Measurements from ENCODE around the gene SUSD6. TPM values are rescaled to one million over a fixed set of nuclear protein-coding genes. Genes with fewer than 3 reads are reported as not detected.

Gene SUSD6
- total and polyA plus RNA-seq, 2 donors (not counting 1 experiment from before 2014, with no cell fraction given), result 62.3 to 97.8 TPM

GRCh38 chr14:69755296-69755695 is 143.9 kb downstream of the SUSD6 start:
- Histone ChIP-seq H3K9me3 (ENCODE audit: control extremely low read depth in 1 of 3, control insufficient read depth in 2 of 3, insufficient read depth in 1 of 3, low read length in 2 of 3) (no peaks in the 10 kb centered on the region), H3K79me2 (ENCODE audit: control insufficient read depth, insufficient read depth, low read length) (no peaks in the 10 kb centered on the region), H3K27me3 (replicated peaks in 1 of 4; ENCODE audit: control extremely low read depth in 1 of 4, control insufficient read depth in 3 of 4, insufficient read depth in 4 of 4, low read length in 3 of 4) (no peaks in the 10 kb centered on the region), H3K4me2 (replicated peaks; ENCODE audit: low read depth, low read length, poor library complexity, severe bottlenecking) (no peak overlapping the region), H4K20me1 (ENCODE audit: control insufficient read depth, insufficient read depth, low read length, poor library complexity, severe bottlenecking) (no peaks in the 10 kb centered on the region), H3K27ac (ENCODE audit: low read length in 2 of 2) (no peak overlapping the region), H3K36me3 (replicated peaks in 1 of 2; ENCODE audit: control extremely low read depth in 1 of 2, control insufficient read depth in 1 of 2, extremely low read depth in 1 of 2, insufficient read depth in 2 of 2, low read length in 1 of 2) (no peaks in the 10 kb centered on the region), H2AFZ (ENCODE audit: insufficient read depth, low read depth, low read length, poor library complexity, severe bottlenecking) (no peak overlapping the region), H3K4me3 (ENCODE audit: control extremely low read depth in 1 of 5, extremely low read depth in 1 of 5, insufficient read depth in 1 of 5, low read depth in 2 of 5, low read length in 4 of 5) (no peak overlapping the region), H3K4me1 (ENCODE audit: control insufficient read depth in 2 of 2, insufficient read depth in 2 of 2, low read length in 2 of 2) (no peaks in the 10 kb centered on the region), H3K9ac (ENCODE audit: low read length) (no peak overlapping the region)
- no peak overlapping the region for H3K4me3 Mint-ChIP-seq
- POLR2A ChIA-PET, result no interaction called here
- DNase-seq (no peak), ATAC-seq (ENCODE audit: low read depth) (no peak)
- TF ChIP-seq EZH2 (IDR thresholded peaks at IDR 0.05; ENCODE audit: borderline replicate concordance, insufficient read depth, low read depth, low read length, poor library complexity, severe bottlenecking), result no peak
- no peak for TF ChIP-seq CTCF (IDR thresholded peaks at IDR 0.05)
- CTCF ChIA-PET, result no interaction called here
- H3K27me3 Mint-ChIP-seq, result no peaks in the 10 kb centered on the region
- no peak overlapping the region for H3K27ac Mint-ChIP-seq
- no peaks in the 10 kb centered on the region for H3K9me3 Mint-ChIP-seq (ENCODE audit: insufficient read depth)
- peaks cover 7% of the 10 kb centered on the region for H3K4me1 Mint-ChIP-seq
- intact Hi-C loops (cut with micrococcal nuclease), result no loop called here

DNA sequence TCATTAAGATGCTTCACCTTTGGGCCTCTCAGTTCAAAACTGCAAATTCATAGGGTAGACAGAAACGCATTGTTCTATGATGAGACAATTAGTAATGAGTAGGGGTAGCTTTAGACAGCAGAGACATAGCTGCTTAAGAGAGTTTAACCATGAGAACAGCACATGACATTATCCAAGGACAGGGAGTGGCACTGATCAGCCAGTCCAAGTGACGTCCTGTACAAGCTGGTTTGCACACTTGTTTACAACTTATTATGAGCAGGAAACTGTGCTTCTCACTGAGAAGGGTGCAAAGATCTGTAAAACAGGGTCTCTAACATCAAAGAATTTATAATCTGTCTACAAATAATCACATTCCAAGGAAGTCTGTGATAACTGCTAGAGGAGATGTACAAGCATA is 144.4 kb downstream of the SUSD6 start:
- 100% methylated on average over 1 of the region's 2 CpGs for WGBS (ENCODE audit: insufficient coverage)
- no peak for TF ChIP-seq EZH2 (IDR thresholded peaks at IDR 0.05; ENCODE audit: borderline replicate concordance, insufficient read depth, low read depth, low read length, poor library complexity, severe bottlenecking)
- TF ChIP-seq CTCF (IDR thresholded peaks at IDR 0.05), result no peak
- H3K9me3 ChIP-seq (ENCODE audit: control extremely low read depth in 1 of 3, control insufficient read depth in 2 of 3, insufficient read depth in 1 of 3, low read length in 2 of 3), result no peaks in the 10 kb centered on the region
- H3K27ac Mint-ChIP-seq, result no peak overlapping the region
- H3K79me2 ChIP-seq (ENCODE audit: control insufficient read depth, insufficient read depth, low read length), result no peaks in the 10 kb centered on the region
- intact Hi-C loops (cut with micrococcal nuclease), result no loop called here
- H3K9me3 Mint-ChIP-seq (ENCODE audit: insufficient read depth), result no peaks in the 10 kb centered on the region
- no peaks in the 10 kb centered on the region for H3K27me3 Mint-ChIP-seq
- ChIA-PET POLR2A (no interaction called here), CTCF (no interaction called here)
- no peak for DNase-seq
- H3K4me3 ChIP-seq (ENCODE audit: control extremely low read depth in 1 of 5, extremely low read depth in 1 of 5, insufficient read depth in 1 of 5, low read depth in 2 of 5, low read length in 4 of 5), result no peak overlapping the region
- no peaks in the 10 kb centered on the region for H3K27me3 ChIP-seq (replicated peaks in 1 of 4; ENCODE audit: control extremely low read depth in 1 of 4, control insufficient read depth in 3 of 4, insufficient read depth in 4 of 4, low read length in 3 of 4)
- H3K9ac ChIP-seq (ENCODE audit: low read length), result no peak overlapping the region
- no peaks in the 10 kb centered on the region for H3K36me3 ChIP-seq (replicated peaks in 1 of 2; ENCODE audit: control extremely low read depth in 1 of 2, control insufficient read depth in 1 of 2, extremely low read depth in 1 of 2, insufficient read depth in 2 of 2, low read length in 1 of 2)
- H3K4me1 ChIP-seq (ENCODE audit: control insufficient read depth in 2 of 2, insufficient read depth in 2 of 2, low read length in 2 of 2), result no peaks in the 10 kb centered on the region
- no peak overlapping the region for H2AFZ ChIP-seq (ENCODE audit: insufficient read depth, low read depth, low read length, poor library complexity, severe bottlenecking)
- H4K20me1 ChIP-seq (ENCODE audit: control insufficient read depth, insufficient read depth, low read length, poor library complexity, severe bottlenecking), result no peaks in the 10 kb centered on the region
- no peak overlapping the region for H3K4me2 ChIP-seq (replicated peaks; ENCODE audit: low read depth, low read length, poor library complexity, severe bottlenecking)
- ATAC-seq (ENCODE audit: low read depth), result no peak
- no peak overlapping the region for H3K27ac ChIP-seq (ENCODE audit: low read length in 2 of 2)
- H3K4me3 Mint-ChIP-seq, result no peak overlapping the region
- H3K4me1 Mint-ChIP-seq, result peaks cover 7% of the 10 kb centered on the region

Data from B cell (primary cell).